AG20443 (cell line): Measurements from ENCODE around the gene SUPT4H1.
A peak's percentile ranks its signal among the peaks of the same experiment; 100 is the strongest.

Experiments used
- DNase-seq: peaks from one replicate; pipeline ENCODE4 v3.0.0; 2012; ENCODE audit warnings: low spot score, mixed read lengths

Gene SUPT4H1

DNA sequence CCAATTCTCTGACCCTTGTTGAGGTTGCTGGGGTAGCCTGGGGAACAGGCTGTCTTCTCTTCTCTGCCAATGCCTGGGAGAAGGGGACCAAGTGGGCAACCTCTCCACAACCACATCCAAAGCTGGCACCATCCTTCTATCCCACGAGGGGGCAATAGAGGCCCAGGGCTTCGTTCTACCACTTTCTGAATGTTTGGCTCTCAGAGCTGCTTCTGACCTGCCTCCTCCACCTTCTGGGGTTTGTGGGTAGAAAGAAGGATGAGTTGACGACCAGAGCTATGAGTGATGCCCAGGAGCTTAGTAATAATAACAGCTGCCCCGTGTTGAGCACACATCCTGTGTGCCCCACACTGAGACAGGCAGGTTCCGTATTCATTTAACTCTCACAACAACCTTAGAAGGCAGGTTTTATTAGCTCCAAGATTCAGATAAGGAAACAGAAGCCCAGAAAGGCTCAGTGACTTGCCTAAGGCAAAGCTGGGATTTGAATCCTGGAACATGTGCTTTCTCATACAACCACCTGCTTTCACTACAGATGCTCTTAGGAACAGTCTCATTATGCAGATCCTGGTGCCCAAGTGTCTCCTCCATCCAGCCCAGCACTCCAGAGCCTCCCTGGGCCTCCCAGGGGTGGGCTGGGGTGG is 34.5 kb downstream of the SUPT4H1 start:
- DNase-seq: peak; percentile 81

DNA sequence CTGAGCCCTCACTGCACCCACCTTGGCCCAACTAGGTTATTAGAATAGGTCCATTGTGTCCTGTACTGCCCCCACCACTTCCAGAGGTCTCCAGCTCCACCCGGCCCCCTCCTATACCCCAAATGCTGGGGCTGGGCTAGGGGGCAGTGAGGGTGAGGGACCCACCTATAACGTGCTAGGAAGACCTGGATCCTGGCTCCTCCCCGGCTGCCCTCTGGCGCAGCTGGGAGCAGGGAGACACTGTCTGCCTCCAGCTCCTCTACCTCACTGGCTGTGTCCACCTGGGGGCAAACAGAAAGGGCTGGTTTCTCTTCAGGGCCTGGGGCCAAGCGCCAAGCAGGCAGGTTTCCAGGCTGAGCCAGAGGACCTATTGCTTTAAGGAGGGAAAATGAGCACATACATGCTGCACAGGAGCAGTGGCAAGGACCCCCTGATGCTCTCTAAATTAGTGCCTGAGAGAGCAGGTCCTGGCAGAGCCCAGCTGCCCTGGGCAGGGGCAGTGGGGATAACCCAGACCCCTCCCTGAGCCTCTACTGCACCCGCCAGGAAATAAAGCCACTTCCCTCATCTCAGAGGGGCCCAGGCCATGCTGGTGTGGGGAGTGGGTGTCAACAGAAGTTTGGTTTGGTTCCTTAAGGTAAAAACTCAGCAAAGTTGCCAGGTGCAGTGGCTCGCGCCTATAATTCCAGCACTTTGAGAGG is 35.6 kb downstream of the SUPT4H1 start:
- no peak for DNase-seq

DNA sequence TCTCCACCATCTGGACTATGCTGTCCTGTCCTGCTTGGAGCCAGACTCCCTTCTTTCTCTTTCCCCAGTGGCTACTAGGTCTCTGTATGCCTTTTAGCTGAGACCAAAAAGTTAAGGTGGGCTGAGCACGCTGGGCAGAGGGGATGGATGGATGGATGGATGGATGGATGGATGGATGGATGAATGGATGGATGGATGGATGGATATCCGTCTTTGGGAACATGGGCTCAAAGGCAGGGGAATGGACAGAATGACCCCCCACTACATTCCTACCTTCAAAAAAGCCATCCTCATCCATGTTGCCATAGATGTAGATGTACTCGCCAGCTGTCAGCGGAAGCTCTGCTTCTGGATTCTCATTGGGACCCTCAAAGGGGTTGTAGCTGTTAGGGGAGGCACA is 36.3 kb downstream of the SUPT4H1 start:
- DNase-seq: no peak

DNA sequence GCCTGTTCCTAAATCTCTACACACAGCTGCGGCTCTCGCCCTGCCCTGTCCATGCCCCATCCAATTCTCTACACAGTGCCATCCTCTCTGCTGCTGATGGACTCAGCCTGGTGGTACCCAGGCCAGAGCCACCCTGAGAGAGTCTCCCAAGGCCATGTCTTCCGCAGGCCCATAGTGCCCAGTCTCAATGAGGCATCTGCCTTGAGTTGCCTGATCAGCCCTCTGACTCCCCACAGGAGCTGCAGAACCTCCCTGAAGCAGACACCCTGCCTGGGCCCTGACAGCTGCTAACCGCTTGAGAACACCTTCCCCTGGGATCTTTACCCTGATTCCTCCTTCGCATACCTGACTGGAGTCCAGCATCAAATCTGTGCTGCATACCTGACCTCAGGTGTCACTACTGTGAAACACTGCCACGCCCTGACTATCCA is 36.7 kb downstream of the SUPT4H1 start:
- no peak for DNase-seq

DNA sequence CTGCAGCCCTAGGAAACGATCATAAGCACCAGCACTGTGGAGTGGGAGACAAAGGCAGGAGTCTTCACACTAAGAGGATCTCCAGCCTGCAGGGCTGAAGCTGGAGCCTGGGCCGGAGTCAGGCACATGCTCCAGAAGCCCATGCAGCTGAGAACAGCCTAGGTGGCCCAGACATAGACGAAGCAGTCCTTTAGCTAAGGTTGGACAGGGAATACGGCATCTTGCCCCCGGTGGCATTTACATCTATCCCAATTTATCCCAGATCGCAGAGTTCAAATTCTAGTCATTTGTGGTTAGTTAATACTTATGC is 37.3 kb downstream of the SUPT4H1 start:
- no peak for DNase-seq

DNA sequence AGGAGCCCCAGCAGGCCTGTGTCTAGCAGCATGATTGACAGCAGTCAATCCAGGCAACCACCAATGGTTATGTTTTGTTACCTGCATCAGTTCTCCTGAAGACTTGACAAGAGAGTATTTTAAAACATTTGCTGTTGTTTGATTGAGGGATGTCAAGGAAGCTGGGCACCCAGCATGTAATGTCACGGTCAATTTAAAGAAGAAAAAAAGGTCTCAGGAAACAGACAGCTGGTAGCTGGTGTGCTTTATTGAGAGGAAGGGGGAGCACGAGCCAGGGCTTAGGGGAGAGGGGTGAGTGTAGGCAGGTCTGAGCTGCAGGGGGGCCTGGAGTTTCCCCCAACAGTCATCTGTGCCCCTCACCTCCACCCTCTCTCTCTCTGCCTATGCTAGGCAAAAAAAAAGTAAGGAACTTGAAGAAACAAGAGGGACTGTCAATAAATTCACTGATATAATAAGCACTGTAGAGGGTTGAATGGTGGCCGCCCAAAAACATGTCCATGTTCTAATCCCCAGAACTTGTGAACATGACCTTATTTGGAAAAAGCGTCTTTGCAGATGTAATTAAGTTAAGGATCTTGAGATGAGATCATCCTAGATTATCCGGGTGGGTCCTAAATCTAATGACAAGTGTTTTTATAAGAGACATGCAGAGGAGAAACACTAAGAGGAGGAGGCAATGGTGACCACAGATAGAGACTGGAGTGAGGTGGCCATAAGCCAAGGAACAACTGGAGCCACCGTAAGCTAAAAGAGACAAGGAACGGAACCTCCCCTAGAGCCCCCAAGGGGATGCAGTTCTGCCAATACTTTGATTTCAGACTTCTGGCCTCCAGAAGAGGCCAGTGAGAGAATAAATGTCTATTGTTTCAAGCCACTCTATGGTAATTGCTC is 37.9 kb downstream of the SUPT4H1 start:
- DNase-seq: no peak

DNA sequence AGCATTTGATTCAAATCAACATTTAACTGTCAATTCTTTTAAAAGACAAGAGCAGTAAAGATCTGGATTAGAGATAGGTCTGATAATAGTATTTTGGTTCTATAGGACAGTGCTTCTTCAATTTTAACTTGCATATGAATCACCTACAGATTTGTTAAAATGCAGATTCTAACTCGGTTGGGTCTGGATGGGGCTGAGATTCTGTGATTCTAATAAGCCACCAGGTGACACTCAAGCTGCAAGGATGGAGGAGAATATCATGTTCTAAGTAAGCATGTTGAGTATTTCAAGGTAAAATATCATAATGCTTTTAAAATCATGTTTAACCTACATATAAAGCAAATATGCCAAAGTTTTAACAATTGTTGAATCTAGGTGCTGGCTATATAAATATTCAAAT is 39.2 kb downstream of the SUPT4H1 start:
- DNase-seq: no peak

DNA sequence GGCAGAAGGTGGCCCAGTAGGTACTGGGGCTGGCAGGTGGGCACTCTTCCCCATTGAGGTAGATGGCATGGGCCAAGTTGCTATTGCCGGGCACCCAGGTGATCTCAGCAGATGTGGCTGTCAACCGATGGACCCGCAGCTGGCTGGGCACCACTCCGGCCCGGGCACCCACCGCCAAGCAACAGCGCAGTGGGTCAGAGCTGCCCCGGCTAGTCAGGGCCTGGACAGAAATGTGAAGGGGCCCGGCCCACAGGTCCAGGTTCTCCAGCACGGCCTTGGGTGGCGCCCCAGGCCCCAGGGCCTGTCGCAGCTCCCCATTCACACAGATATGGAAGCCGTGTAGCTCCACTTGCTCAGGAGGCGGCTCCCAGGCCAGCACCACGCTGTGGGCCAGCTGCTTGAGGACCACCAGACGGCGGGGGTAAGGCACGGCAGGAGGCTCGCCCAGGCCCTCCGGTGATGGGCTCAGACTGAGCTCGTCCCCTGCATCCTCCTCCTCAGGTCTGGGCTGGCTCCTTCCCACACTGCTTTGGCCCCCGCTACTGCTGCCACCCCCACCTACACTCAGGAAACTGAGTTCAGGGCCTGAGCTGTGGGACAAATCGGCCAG is 39.9 kb downstream of the SUPT4H1 start:
- no peak for DNase-seq

DNA sequence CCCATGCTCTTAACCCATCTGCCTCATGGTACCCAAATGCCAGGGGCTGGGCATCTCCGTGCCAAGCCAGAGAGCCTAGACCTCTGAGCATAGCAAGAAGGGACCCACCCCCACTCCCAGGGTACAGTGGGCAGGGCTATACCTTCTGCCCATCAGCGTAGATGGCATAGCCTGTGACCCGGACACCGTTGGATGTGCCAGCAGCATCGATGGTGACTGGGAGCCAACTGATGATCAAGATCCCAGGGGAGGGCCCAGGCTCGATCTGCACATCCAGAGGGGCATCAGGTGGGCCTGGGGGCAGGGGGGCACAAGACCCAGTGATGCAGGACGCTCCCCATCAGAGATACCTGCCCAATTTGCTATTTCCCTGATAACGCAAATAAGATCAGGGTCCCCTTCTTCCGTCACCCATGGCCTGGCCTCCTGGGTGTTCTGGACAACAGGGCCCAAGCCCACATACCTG is 40.5 kb downstream of the SUPT4H1 start:
- no peak for DNase-seq

DNA sequence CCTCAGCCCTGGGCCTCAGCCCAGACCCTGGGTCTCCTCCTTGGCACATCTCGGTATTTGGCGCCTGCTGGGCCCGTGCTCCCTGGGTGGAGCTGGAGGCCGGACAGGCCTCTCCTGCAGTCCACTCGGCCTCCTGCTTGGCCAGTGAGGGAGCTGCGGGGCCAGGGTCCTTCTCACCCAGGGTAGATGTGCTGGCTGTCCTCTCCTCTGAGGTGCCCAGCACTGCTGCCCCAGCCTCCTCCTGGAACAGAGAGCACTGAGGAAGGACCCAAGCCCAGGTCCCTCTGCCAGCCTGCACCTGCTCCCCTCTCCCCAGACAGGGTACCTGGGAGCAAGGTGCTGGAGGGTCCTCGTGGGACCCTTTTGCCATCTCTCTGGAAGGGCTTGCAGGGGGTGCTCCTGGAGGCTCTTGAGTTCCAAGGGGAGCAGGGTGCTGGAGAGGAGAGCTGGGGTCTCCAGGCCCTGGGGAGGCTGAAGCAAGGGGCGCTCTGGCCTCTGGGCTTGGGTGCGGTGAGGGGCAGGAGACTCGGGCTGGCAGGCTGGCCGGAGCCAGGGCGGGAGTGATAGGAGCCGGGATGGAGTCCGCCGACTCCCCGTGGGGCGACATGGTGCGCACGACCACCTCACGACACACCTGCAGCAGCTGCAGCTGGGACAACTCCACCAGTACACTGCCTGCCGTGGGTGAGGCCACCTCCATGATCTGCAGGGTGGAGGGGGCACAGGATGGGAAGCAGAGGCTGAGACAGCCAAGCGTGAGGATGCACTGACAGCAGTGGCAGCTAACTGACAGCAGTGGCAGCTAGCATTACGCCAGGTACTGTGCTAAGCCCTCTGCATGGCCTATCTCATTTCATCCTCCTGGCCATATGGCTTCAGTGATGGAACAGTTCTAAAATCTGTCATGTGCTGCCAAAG is 41.2 kb downstream of the SUPT4H1 start:
- no peak for DNase-seq

DNA sequence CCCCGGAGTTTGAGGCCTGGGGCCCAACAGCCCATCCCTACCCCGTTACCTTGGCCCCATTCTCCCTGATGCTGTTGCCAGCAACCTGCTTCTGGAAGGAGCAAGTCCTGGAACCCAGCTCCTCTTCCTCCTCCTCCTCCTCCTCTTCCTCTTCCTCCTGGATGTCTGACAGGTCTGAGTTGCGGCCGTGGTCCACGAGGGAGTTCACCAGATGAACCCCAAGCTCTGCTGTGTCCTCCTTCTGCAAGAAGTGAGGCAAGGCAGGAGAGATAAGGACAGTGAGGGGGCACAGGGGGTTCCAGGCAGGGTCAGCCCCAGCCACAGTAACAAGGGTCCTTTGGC is 42.1 kb downstream of the SUPT4H1 start:
- DNase-seq: no peak

DNA sequence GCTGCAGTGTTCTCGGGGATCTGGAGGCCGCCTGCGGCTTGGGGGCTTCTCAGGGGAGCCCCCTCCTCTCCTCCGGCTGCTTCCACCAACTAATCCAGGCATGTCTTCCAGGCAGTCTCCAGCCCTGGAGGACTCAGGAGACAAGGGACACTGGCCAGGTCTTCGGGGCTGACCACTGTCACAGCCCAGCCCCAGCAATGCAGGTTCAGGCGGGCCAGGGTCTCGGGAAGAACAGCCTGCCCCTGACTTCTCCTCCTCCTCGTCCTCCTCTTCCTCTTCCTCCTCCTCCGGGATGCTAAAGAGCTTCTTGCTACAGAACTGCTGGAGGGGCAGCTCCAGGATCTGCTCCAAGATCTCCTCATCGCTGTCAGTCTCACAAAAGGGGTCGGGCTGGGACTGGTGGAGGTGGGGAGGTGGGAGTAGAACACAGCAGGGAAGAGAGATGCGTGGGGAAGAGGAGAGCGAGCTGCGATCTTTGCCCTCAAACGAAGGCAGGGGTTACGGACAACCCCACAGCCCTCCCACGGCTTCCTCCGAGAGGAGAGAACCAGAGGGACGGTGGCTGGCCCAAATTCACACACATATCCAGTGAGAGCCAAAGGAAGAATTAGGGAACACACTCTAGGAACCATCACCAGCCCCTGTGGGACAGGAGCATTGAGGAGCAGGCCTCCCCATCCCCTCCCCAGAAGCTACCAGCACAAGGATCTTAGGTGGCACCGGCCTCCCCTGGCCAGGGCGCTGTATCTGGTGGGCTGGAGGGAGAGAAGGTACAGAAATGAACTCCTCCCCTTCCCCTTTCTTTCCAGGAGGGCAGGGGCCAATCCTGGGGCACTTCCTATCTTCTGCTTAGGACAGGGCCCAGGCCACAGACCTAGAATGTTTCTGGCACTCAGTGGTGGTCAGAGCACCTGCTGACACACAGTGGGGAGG is 42.8 kb downstream of the SUPT4H1 start:
- no peak for DNase-seq

DNA sequence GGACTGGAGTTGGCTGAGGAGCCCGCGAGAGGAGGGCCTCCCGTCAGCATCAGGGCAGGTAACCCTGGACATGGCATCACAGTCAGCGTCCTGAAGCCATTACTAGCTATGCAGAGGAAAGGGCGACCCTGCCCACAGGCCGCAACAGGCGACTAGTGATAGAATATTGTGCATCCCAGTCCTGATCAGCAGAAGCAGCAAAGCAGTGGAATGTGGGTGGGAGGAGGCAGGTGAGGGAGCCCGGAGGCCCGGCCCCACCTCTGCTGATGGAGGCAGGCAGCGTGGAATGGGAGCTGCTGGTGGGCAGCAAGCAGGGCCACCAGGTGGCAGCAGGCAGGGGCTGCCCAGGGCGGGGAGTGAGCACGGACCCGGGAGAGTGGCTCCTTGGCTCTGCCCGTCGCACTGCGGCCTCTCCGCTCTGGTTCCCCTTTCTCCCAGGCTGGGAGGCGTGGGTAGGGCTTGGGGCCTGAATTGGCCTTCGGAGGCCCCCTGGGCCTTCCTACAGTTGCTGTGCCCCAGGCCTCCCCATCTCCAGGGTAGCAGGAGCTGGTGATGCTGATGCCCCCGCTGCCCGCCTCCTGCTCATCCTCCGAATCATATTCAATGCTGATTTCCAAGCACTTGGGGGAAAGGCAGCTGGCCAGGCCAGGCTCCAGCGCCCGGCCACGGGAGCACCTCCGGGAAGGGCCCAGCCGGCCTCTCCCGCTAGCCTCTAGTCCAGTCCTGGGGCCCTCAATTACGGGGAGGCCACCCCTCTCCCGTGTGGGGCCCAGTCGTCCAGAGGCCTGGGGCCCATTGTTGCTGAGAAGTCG is 43.6 kb downstream of the SUPT4H1 start:
- no peak for DNase-seq

DNA sequence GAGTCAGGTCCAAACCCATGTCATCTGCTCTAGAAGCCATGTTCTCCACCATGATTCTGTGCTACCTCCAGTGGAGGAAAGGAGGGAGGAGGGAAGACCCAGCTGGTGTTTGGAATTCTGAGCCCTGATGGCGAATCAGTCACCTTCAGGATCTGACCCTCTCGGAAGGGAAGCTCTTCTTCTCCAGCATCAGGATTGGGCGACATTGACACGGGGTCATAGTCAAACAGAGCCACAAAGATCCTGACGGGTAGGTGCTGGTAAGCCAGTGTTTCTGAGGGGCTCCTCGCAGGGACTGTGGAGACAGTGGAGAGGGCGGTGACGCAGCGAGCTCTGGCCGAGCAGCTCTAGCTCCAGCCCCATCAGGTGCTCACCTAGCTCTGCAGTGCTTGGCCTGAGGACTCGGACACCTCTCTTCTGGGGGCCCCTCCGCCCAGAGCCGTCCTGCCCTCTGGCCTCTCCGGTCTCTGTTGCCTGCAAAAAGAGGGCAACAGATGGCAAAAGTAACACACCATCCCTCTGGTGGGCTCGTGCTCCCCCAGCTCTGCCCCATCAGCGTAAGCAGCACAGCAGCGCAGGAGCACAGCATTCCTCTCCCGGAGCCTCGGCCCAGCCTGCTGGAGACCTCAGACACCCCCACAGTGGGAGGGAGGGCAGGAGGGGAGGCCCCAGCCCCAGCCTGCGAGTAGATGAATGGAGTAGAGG is 44.4 kb downstream of the SUPT4H1 start:
- DNase-seq: no peak

DNA sequence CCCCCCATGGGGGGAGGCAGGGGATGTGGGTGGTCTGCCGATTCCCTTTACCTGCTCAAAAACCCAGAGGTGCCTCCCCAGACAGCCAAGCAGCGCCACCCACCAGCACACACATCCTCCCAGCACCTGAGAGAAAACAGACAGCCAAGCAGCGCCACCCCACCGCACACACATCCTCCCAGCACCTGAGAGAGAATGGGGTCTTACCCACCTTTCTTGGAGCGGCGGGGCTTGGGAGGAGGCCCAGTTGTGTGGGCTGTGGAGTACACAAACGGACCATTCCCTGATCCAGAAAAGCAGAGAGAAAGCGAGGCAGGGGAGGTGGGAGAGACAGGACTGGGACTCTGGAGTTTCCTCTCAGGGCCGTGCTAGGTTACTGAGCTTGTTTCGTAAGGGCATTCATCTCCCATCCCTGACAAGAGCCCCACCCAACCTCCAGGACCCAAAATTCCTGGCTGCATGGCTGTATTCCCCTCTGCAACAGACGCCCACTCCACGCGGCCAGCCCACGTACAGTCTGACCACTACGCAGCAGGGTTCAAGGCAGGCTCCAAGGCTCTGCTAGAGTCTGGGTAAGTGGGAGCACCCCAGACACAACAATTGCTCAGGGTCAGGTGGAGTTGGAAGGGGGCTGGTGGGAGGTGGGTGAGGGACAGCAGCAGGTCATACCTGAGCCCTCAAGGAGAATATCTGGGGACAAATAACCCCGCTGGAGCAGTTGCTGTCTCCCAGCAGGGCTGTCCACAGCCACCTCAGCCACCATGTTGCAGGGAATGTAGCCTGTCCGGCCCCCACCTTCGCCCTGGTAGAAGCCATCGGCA is 45.7 kb downstream of the SUPT4H1 start:
- no peak for DNase-seq

DNA sequence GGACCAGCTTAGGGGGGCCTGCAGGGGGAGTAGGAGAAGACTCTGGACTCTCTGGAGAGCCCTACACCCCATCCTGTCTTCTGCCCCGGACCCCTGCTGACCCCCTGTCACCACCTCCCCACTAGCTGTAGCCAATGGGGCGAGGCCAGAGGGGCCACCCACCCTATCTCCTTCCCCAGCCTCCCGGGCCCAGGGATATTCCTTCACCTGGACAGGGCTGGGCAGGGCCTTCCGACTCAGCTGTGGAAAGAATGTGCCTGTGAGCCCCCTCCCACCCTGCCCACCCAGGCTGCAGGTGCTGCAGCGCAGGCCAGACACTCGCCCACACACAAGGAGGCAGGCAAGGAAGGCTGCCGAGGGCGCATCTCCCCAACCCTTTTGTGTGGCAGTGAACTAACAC is 46.4 kb downstream of the SUPT4H1 start:
- DNase-seq: no peak

DNA sequence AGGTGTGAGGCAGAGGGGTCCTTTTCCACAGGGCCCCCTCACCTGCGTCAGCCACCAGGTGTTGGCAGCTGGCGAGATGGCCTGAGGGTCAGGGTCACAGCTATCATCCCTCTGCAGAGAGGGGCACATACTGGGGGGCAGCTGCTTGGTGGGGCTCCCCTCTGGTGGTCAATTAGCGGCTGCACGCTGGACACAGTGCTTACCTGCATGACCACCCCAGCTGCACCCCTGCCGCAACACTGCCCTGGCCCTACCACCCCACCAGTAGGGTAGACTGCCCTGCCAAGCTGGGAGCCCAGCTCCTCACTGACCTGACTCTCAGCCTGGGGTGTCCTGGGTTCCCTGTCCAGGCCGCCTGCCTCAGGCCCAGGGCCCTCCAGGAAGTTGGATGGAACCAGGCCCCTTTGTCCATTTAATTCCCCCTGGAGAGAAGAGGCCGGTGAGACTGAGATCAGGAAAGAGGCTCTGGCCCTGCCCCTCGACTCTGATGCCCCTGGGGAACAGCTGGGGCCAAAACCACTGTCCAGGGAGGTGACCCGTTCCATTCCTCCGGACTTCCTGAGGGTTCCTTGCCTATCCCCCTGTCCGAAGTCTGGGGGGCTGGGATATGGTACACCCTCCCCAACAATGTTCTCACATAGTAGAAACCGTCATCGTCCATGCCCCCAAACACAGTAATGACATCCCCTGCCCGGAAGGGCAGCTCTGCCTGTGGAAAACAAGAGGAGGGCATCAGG is 47.1 kb downstream of the SUPT4H1 start:
- DNase-seq: no peak
